ENCODE results near the gene ZEB1.

DNA sequence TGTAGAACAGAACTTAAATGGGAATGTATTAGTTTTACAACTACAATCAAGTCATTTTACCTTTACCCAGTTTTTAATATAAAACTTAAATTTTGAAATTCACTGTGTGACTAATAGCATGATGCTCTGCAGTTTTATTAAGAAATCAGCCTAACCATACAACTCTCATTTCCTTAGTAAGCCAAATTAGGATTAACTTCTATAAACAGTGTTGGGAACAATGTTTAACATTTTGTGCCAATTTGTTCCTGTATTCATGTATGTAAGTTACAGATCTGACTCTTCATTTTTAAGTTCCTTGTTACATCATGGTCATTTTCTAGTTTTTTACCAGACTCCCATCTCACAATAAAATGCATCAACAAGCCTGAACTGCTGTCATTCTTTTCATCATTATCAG, 209.8 kb downstream of the ZEB1 start:
- TF ChIP-seq, protein P1, sequence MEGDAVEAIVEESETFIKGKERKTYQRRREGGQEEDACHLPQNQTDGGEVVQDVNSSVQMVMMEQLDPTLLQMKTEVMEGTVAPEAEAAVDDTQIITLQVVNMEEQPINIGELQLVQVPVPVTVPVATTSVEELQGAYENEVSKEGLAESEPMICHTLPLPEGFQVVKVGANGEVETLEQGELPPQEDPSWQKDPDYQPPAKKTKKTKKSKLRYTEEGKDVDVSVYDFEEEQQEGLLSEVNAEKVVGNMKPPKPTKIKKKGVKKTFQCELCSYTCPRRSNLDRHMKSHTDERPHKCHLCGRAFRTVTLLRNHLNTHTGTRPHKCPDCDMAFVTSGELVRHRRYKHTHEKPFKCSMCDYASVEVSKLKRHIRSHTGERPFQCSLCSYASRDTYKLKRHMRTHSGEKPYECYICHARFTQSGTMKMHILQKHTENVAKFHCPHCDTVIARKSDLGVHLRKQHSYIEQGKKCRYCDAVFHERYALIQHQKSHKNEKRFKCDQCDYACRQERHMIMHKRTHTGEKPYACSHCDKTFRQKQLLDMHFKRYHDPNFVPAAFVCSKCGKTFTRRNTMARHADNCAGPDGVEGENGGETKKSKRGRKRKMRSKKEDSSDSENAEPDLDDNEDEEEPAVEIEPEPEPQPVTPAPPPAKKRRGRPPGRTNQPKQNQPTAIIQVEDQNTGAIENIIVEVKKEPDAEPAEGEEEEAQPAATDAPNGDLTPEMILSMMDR (IDR thresholded peaks at IDR 0.05), result no peak
- TF ChIP-seq POLR2A (IDR thresholded peaks at IDR 0.05) (no peak), POLR2AphosphoS5 (IDR thresholded peaks at IDR 0.05) (no peak)

Data from prostate gland (tissue), 2 donors.